A673 (cell line): ENCODE data around the gene RIN1.

ENCODE experiments used
- EZH2 ChIP-seq: fragments of 200-600 bp; sonication (generic); IDR thresholded peaks from 2 replicates; pipeline ENCODE4 v1.6.1; 2017; ENCODE audit warnings: borderline replicate concordance, low read depth, mild to moderate bottlenecking, mixed read lengths, antibody characterized with exemption, low read length; ENCODE audit not compliant: poor library complexity, severe bottlenecking
- TF ChIP-seq, protein P1 (sequence below): fragments of 300-800, 200-600 bp; sonication (generic); conservative IDR thresholded peaks from 2 replicates; pipeline ENCODE4 v1.5.1; 2017; ENCODE audit warnings: low read depth, mild to moderate bottlenecking, antibody characterized with exemption, low read length, moderate library complexity, mixed read lengths

DNA sequence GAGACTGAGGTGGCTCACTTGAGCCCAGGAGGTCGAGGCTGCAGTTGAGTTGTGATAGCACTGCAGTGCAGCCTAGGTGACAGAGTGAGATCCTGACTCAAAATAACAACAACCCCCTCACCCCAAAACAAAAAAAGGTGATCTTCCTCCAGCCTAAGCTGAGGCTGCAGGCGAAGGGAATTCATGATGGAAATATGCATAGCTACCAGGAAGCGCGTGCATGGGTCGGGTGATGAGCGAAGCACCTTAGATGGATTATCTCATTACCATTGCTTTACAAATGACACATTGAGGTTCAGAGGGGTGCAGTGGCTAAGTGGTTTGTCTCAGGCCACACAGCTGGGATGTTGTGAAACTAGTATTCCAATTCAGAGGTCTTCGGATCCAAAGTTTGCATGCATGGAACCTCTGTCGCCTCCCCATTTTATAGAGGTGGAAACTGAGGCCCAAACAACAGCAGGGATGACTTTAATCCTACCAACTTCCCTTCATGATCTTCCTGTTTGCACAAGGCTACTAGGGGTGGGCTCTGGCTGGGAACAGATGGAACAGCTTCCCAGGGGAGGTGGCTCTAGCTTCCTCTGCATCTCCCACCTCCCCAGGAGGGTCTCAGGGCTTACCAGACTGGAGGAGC lies 30.7 kb upstream of the RIN1 start:
- TF ChIP-seq, protein P1, sequence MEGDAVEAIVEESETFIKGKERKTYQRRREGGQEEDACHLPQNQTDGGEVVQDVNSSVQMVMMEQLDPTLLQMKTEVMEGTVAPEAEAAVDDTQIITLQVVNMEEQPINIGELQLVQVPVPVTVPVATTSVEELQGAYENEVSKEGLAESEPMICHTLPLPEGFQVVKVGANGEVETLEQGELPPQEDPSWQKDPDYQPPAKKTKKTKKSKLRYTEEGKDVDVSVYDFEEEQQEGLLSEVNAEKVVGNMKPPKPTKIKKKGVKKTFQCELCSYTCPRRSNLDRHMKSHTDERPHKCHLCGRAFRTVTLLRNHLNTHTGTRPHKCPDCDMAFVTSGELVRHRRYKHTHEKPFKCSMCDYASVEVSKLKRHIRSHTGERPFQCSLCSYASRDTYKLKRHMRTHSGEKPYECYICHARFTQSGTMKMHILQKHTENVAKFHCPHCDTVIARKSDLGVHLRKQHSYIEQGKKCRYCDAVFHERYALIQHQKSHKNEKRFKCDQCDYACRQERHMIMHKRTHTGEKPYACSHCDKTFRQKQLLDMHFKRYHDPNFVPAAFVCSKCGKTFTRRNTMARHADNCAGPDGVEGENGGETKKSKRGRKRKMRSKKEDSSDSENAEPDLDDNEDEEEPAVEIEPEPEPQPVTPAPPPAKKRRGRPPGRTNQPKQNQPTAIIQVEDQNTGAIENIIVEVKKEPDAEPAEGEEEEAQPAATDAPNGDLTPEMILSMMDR: no peak
- TF ChIP-seq EZH2: no peak
